NCI-H510A (cell line): ENCODE data around the gene SLC66A1.
A peak's percentile ranks its signal among the peaks of the same experiment; 100 is the strongest.
"Not testable (repeated sequence)": the region's sequence is repeated elsewhere in the genome, so short reads cannot be mapped to it uniquely, and the experiment has no call there.

Experiments used
- DNase-seq: peaks from one replicate; lab custom pipeline; 2025; lab: John Stamatoyannopoulos, UW

The SLC66A1 gene

GRCh38 chr1:19311931-19312781, at the start of gene SLC66A1, which contains the start of gene AKR7A2:
SLC66A1 (plus strand) TSS chr1:19312326; CDS start chr1:19317678, 5,352 bp downstream.
AKR7A2 (minus strand) TSS chr1:19312144; CDS start chr1:19312124, 20 bp downstream.
- DNase-seq, result peak; percentile 81

GRCh38 chr1:19262744-19263143, 49.4 kb upstream of the SLC66A1 start:
- no peak for DNase-seq

GRCh38 chr1:19268445-19268844, 43.7 kb upstream of the SLC66A1 start:
- DNase-seq, result no peak

- not testable (repeated sequence) for DNase-seq
Observed at GRCh38 chr1:19269427-19270342, 42.4 kb upstream of the SLC66A1 start.

GRCh38 chr1:19270343-19270730, 41.8 kb upstream of the SLC66A1 start:
- not testable (repeated sequence) for DNase-seq

GRCh38 chr1:19272064-19272463, 40.1 kb upstream of the SLC66A1 start:
- no peak for DNase-seq

- DNase-seq, result no peak
Observed at GRCh38 chr1:19273106-19273843, 38.9 kb upstream of the SLC66A1 start.

GRCh38 chr1:19273844-19274531, 38.1 kb upstream of the SLC66A1 start:
- DNase-seq, result not testable (repeated sequence)

- DNase-seq, result no peak
Observed at GRCh38 chr1:19274636-19275035, 37.5 kb upstream of the SLC66A1 start.

- DNase-seq, result no peak
Observed at GRCh38 chr1:19283891-19284290, 28.2 kb upstream of the SLC66A1 start.

- DNase-seq, result no peak
Observed at GRCh38 chr1:19284881-19285280, 27.2 kb upstream of the SLC66A1 start.

- not testable (repeated sequence) for DNase-seq
Observed at GRCh38 chr1:19285366-19285765, 26.8 kb upstream of the SLC66A1 start.

GRCh38 chr1:19285807-19286206, 26.3 kb upstream of the SLC66A1 start:
- DNase-seq, result not testable (repeated sequence)

GRCh38 chr1:19287436-19288185, 24.5 kb upstream of the SLC66A1 start:
- DNase-seq, result no peak

- not testable (repeated sequence) for DNase-seq
Observed at GRCh38 chr1:19288324-19289241, 23.5 kb upstream of the SLC66A1 start, which contains the start of gene AKR7A3. AKR7A3 (minus strand) TSS chr1:19288770; CDS start chr1:19288709, 61 bp downstream.

GRCh38 chr1:19289244-19289643, 22.9 kb upstream of the SLC66A1 start:
- DNase-seq, result no peak

GRCh38 chr1:19294638-19295037, 17.5 kb upstream of the SLC66A1 start:
- no peak for DNase-seq

GRCh38 chr1:19300211-19300610, 11.9 kb upstream of the SLC66A1 start:
- no peak for DNase-seq

- DNase-seq, result not testable (repeated sequence)
Observed at GRCh38 chr1:19304081-19304480, 8.0 kb upstream of the SLC66A1 start.
